22Rv1 (cell line): ENCODE results near the gene GNAL.

Experiments
- CTCF ChIP-seq: fragments of 450-650 bp; IDR thresholded peaks from 2 replicates; pipeline ENCODE4 v1.5.1; 2017; ENCODE audit warnings: mild to moderate bottlenecking
- ZFX ChIP-seq: fragments of 450-650 bp; IDR thresholded peaks from 2 replicates; pipeline ENCODE4 v1.6.1; 2017; ENCODE audit warnings: antibody characterized with exemption, borderline replicate concordance

GRCh38 chr18:11724781-11725180 lies 35.7 kb downstream of the GNAL start:
- TF ChIP-seq CTCF, result no peak
- TF ChIP-seq ZFX, result no peak
